ENCODE data around the gene LMNA.

GRCh38 chr1:156138458-156138867, 24.0 kb downstream of the LMNA start:
- TF ChIP-seq EZH2 (IDR thresholded peaks at IDR 0.05; ENCODE audit: borderline replicate concordance, insufficient read depth, low read depth, low read length, poor library complexity, severe bottlenecking) (no peak), CTCF (IDR thresholded peaks at IDR 0.05) (no peak)
